GM10847 (cell line): Measurements from ENCODE around the gene ARHGAP9.

ENCODE experiments used
- POLR2A ChIP-seq: IDR thresholded peaks from 2 replicates; pipeline ENCODE4 v1.6.1; 2011; ENCODE audit not compliant: insufficient read length; ENCODE audit errors: extremely low read depth

The ARHGAP9 gene

GRCh38 chr12:57476993-57477709, 2.5 kb downstream of the ARHGAP9 start:
- no peak for TF ChIP-seq POLR2A

- TF ChIP-seq POLR2A: peak; percentile 31
These were observed 3.3 kb downstream of the ARHGAP9 start for GRCh38 chr12:57476162-57476992.

- no peak for TF ChIP-seq POLR2A
These were observed 4.2 kb downstream of the ARHGAP9 start for GRCh38 chr12:57475271-57476161.

GRCh38 chr12:57474862-57475261, 4.8 kb downstream of the ARHGAP9 start:
- TF ChIP-seq POLR2A: no peak

GRCh38 chr12:57474430-57474829, 5.2 kb downstream of the ARHGAP9 start:
- no peak for TF ChIP-seq POLR2A

- no peak for TF ChIP-seq POLR2A
These were observed 5.8 kb downstream of the ARHGAP9 start for GRCh38 chr12:57473886-57474285.

GRCh38 chr12:57473392-57473791, 6.3 kb downstream of the ARHGAP9 start:
- TF ChIP-seq POLR2A: no peak

- no peak for TF ChIP-seq POLR2A
These were observed 7.3 kb downstream of the ARHGAP9 start for GRCh38 chr12:57472391-57472790.

GRCh38 chr12:57471661-57472060, 8.0 kb downstream of the ARHGAP9 start:
- TF ChIP-seq POLR2A: no peak

- no peak for TF ChIP-seq POLR2A
These were observed 8.6 kb downstream of the ARHGAP9 start for GRCh38 chr12:57470970-57471656.

GRCh38 chr12:57470286-57470969, 9.2 kb downstream of the ARHGAP9 start:
- no peak for TF ChIP-seq POLR2A

GRCh38 chr12:57469296-57470164, 10.1 kb downstream of the ARHGAP9 start:
- TF ChIP-seq POLR2A: no peak

- TF ChIP-seq POLR2A: no peak
These were observed 11.8 kb downstream of the ARHGAP9 start for GRCh38 chr12:57467915-57468314.
